B cell (primary cell): ENCODE results near the gene ELOB. TPM values are rescaled to one million over a fixed set of nuclear protein-coding genes. Genes with fewer than 3 reads are reported as not detected.

Source experiments
- ATAC-seq: fragments of 200-7000 bp; cut with Tn5 transposase; one replicate; pipeline ENCODE4 v1.10.0; 2021; ENCODE audit warnings: low read depth, mild to moderate bottlenecking, moderate number of reproducible peaks, moderate library complexity
- CTCF ChIA-PET: fragments of 350-600 bp; sonication (Branson Sonifier 250); formaldehyde crosslinking; loops from one replicate; lab custom pipeline; 2021; ENCODE audit warnings: antibody characterized with exemption, inconsistent platforms; lab: Charles Lee
- POLR2A ChIA-PET: fragments of 350-600 bp; sonication (Branson Sonifier 250); formaldehyde crosslinking; loops from one replicate; lab custom pipeline; 2021; ENCODE audit warnings: antibody characterized with exemption; lab: Charles Lee
- DNase-seq: peaks from one replicate; pipeline ENCODE4 v3.0.0; 2013
- H2AFZ ChIP-seq: 2 replicates; pipeline ENCODE4 v1.6.1; 2012; ENCODE audit warnings: mild to moderate bottlenecking, low read depth, low read length; ENCODE audit not compliant: insufficient read depth, poor library complexity, severe bottlenecking
- H3K27ac ChIP-seq, 2 donors: 1 replicate in 1 of 2; 2 replicates in 1 of 2; pipeline ENCODE4 v1.5.1; 2012 to 2013; ENCODE audit warnings: low read length in 2 of 2, mild to moderate bottlenecking in 2 of 2, moderate library complexity in 1 of 2
- H3K27me3 ChIP-seq, 4 experiments: fragments of 200-600 bp in 1 of 4; sonication (generic) in 1 of 4; replicated peaks in 1 of 4; 1 replicate in 2 of 4; 2 replicates in 2 of 4; pipeline versions ENCODE4 v1.6.1 to v1.7.0; 2013 to 2016; ENCODE audit warnings: low read length in 3 of 4, mild to moderate bottlenecking in 2 of 4, mixed read lengths in 1 of 4, moderate library complexity in 1 of 4; ENCODE audit not compliant: insufficient read depth in 4 of 4, control insufficient read depth in 3 of 4; ENCODE audit errors: control extremely low read depth in 1 of 4
- H3K36me3 ChIP-seq, 2 experiments: replicated peaks in 1 of 2; 1 replicate in 1 of 2; 2 replicates in 1 of 2; pipeline versions ENCODE4 v1.6.1 to v1.7.1; 2013; ENCODE audit warnings: low read length in 1 of 2; ENCODE audit not compliant: insufficient read depth in 2 of 2, control insufficient read depth in 1 of 2; ENCODE audit errors: control extremely low read depth in 1 of 2, extremely low read depth in 1 of 2
- H3K4me1 ChIP-seq, 2 donors: fragments of 200-600 bp in 1 of 2; sonication (generic) in 1 of 2; 1 replicate in 1 of 2; 2 replicates in 1 of 2; pipeline versions ENCODE4 v1.5.1 to v1.6.1; 2013 to 2017; ENCODE audit warnings: low read length in 2 of 2; ENCODE audit not compliant: control insufficient read depth in 2 of 2, insufficient read depth in 2 of 2
- H3K4me2 ChIP-seq: replicated peaks from 2 replicates; pipeline ENCODE3; 2012; ENCODE audit warnings: mild to moderate bottlenecking, low read depth, low read length; ENCODE audit not compliant: poor library complexity, severe bottlenecking
- H3K4me3 ChIP-seq, 5 experiments: fragments of 200-600 bp in 1 of 5; sonication (generic) in 1 of 5; 1 replicate in 3 of 5; 2 replicates in 2 of 5; pipeline versions ENCODE4 v1.5.1 to v1.7.0; 2011 to 2016; ENCODE audit warnings: low read length in 4 of 5, mild to moderate bottlenecking in 4 of 5, low read depth in 2 of 5, control low read depth in 1 of 5, moderate library complexity in 1 of 5; ENCODE audit not compliant: insufficient read depth in 1 of 5; ENCODE audit errors: control extremely low read depth in 1 of 5, extremely low read depth in 1 of 5
- H3K79me2 ChIP-seq: fragments of 200-600 bp; sonication (generic); one replicate; pipeline ENCODE4 v1.6.0; 2016; ENCODE audit warnings: low read length; ENCODE audit not compliant: control insufficient read depth, insufficient read depth
- H3K9ac ChIP-seq: fragments of 200-600 bp; sonication (generic); 2 replicates; pipeline ENCODE4 v1.6.1; 2017; ENCODE audit warnings: mild to moderate bottlenecking, low read length, moderate library complexity
- H3K9me3 ChIP-seq, 3 donors: one replicate each; pipeline versions ENCODE4 v1.6.1 to v1.7.1; 2013; ENCODE audit warnings: low read length in 2 of 3; ENCODE audit not compliant: control insufficient read depth in 2 of 3, insufficient read depth in 1 of 3; ENCODE audit errors: control extremely low read depth in 1 of 3
- H4K20me1 ChIP-seq: 2 replicates; pipeline ENCODE4 v1.6.0; 2012; ENCODE audit warnings: mild to moderate bottlenecking, low read length; ENCODE audit not compliant: insufficient read depth, control insufficient read depth, poor library complexity, severe bottlenecking
- H3K27ac Mint-ChIP-seq: one replicate; pipeline ENCODE4 v1.8.0; 2021; ENCODE audit warnings: mixed read lengths
- H3K27me3 Mint-ChIP-seq: one replicate; pipeline ENCODE4 v1.8.0; 2021; ENCODE audit warnings: mixed read lengths
- H3K4me1 Mint-ChIP-seq: one replicate; pipeline ENCODE4 v1.8.0; 2021; ENCODE audit warnings: mixed read lengths
- H3K4me3 Mint-ChIP-seq: one replicate; pipeline ENCODE4 v1.8.0; 2021; ENCODE audit warnings: mixed read lengths
- H3K9me3 Mint-ChIP-seq: one replicate; pipeline ENCODE4 v1.8.0; 2022; ENCODE audit warnings: mixed read lengths; ENCODE audit not compliant: insufficient read depth
- EZH2 ChIP-seq: IDR thresholded peaks from 2 replicates; pipeline ENCODE4 v1.6.1; 2012; ENCODE audit warnings: borderline replicate concordance, low read depth, mild to moderate bottlenecking, moderate library complexity, low read length; ENCODE audit not compliant: insufficient read depth, poor library complexity, severe bottlenecking
- WGBS: methylation state at CpG from one replicate; pipeline ENCODE4 v1.1.5; 2013; ENCODE audit warnings: missing lambda C conversion rate; ENCODE audit not compliant: insufficient coverage; 5-methylcytosine and 5-hydroxymethylcytosine counted together
- intact Hi-C: fragments of 100-400 bp; cut with micrococcal nuclease; formaldehyde crosslinking; loops from one replicate; pipeline ENCODE4 v1.10.0; 2022
- polyA plus RNA-seq: library from polyadenylated mRNA; depleted of rRNA; stranded (reverse); fragments of >200 nt; gene quantifications from 2 replicates; pipeline ENCODE4 v1.2.3, GENCODE V29; 2012
- total RNA-seq, 2 donors: library from RNA; stranded (reverse); fragments of 120-200 nt in 1 of 2; gene quantifications; 1 replicate in 1 of 2; 2 replicates in 1 of 2; pipeline versions ENCODE4 v1.2.3 to v1.2.4, GENCODE V29; 2013 to 2022
- TF ChIP-seq, protein P1 (sequence below): fragments of 200-600 bp; IDR thresholded peaks from one replicate; pipeline ENCODE4 v1.8.0; 2022; ENCODE audit warnings: antibody characterized with exemption, mild to moderate bottlenecking

ELOB gene
- total and polyA plus RNA-seq, 2 donors (not counting 1 experiment from before 2014, with no cell fraction given), result 93.1 to 136 TPM

DNA sequence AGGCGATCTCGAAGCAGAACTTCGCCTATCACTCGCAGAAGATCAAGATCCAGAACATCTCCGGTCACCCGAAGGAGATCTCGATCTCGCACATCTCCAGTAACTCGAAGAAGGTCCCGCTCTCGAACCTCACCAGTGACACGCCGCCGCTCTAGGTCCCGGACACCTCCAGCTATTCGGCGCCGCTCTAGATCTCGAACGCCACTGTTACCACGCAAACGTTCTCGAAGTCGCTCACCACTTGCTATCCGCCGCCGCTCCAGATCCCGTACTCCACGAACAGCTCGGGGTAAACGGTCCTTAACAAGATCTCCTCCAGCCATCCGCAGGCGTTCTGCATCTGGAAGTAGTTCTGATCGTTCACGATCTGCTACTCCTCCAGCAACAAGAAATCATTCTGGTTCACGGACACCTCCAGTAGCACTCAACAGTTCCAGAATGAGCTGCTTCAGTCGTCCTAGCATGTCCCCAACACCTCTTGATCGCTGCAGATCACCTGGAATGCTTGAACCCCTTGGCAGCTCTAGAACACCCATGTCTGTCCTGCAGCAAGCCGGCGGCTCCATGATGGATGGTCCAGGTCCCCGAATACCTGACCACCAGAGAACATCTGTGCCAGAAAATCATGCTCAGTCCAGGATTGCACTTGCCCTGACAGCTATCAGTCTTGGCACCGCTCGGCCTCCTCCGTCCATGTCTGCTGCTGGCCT is 10.5 kb downstream of the ELOB start:
- CTCF ChIA-PET, result no interaction called here
- no peak for TF ChIP-seq EZH2
- TF ChIP-seq, protein P1, sequence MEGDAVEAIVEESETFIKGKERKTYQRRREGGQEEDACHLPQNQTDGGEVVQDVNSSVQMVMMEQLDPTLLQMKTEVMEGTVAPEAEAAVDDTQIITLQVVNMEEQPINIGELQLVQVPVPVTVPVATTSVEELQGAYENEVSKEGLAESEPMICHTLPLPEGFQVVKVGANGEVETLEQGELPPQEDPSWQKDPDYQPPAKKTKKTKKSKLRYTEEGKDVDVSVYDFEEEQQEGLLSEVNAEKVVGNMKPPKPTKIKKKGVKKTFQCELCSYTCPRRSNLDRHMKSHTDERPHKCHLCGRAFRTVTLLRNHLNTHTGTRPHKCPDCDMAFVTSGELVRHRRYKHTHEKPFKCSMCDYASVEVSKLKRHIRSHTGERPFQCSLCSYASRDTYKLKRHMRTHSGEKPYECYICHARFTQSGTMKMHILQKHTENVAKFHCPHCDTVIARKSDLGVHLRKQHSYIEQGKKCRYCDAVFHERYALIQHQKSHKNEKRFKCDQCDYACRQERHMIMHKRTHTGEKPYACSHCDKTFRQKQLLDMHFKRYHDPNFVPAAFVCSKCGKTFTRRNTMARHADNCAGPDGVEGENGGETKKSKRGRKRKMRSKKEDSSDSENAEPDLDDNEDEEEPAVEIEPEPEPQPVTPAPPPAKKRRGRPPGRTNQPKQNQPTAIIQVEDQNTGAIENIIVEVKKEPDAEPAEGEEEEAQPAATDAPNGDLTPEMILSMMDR, result no peak
- Histone ChIP-seq H3K4me1 (no peaks in the 10 kb centered on the region), H3K9me3 (peaks cover 0 to 9% (median 0%) of the 10 kb centered on the region in 3 donors), H4K20me1 (peaks cover 88% of the 10 kb centered on the region), H3K9ac (no peak overlapping the region), H2AFZ (no peak overlapping the region), H3K79me2 (peaks cover 58% of the 10 kb centered on the region), H3K4me3 (no peak overlapping the region), H3K4me2 (no peak overlapping the region), H3K36me3 (peaks cover 1 to 100% of the 10 kb centered on the region in 2 experiments), H3K27ac (no peak overlapping the region), H3K27me3 (no peaks in the 10 kb centered on the region)
- no peaks in the 10 kb centered on the region for H3K9me3 Mint-ChIP-seq
- H3K27me3 Mint-ChIP-seq, result no peaks in the 10 kb centered on the region
- intact Hi-C loops, result no loop called here
- POLR2A ChIA-PET, result interaction anchor here (0.5 to 1.2 kb wide), 2 partner anchors 14 to 1506 kb away, joined by 3 to 4 read pairs; partner anchors contain the start of gene SRRM2
- ATAC-seq (no peak), DNase-seq (no peak)
- H3K4me3 Mint-ChIP-seq, result no peak overlapping the region
- no peaks in the 10 kb centered on the region for H3K4me1 Mint-ChIP-seq
- 97% methylated on average over 44 of the region's 44 CpGs for WGBS
- H3K27ac Mint-ChIP-seq, result no peak overlapping the region
